Right lobe of liver (tissue), 4 donors: Measurements from ENCODE around the gene SNAP25.

Source experiments
- CTCF ChIP-seq, 4 donors: fragments of 200-600 bp in 3 of 4; fragments of 450-650 bp in 1 of 4; IDR thresholded peaks; one replicate each; pipeline versions ENCODE4 v1.5.1 to v1.8.0; 2016 to 2022; ENCODE audit warnings: antibody characterized with exemption in 4 of 4, mild to moderate bottlenecking in 2 of 4
- POLR2A ChIP-seq: fragments of 450-650 bp; IDR thresholded peaks from one replicate; pipeline ENCODE4 v1.6.1; 2017; ENCODE audit warnings: antibody characterized with exemption, mild to moderate bottlenecking
- donor health status: DM: no; HTN: no; CAD: no.
- donor health status: DM: no; HTN: no; CAD: no.
- donor health status: DM: no; HTN: yes; CAD: no.

DNA sequence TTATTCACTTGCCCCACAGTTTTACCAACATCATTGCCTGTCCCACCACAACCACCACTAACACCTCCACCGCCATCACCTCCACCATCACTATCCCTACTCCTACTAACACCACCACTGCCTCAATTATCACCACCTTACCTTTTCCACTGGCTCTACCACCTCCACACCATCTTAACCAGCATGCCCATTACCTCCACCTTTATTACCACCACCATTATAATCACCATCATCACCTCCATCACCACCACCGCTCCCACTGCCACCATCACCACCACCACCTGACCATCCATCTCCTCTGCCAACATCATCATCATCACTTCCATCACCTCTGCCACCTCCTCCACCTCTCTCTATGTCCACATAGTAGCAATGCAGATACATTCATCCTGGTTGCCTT is 90.0 kb downstream of the SNAP25 start:
- TF ChIP-seq CTCF (IDR thresholded peaks at IDR 0.05) (no peak), POLR2A (no peak)
